ENCODE results near the gene PLCB2. TPM values are rescaled to one million over a fixed set of nuclear protein-coding genes. Genes with fewer than 3 reads are reported as not detected.

The PLCB2 gene
- total and polyA plus RNA-seq, 4 experiments from 2014 or later = 22.6 to 219 (median 124) TPM

GRCh38 chr15:40248006-40248783 is 59.5 kb downstream of the PLCB2 start:
- H3K27me3 ChIP-seq (ENCODE audit: insufficient read depth, low read length) = peaks cover under 1% of the 10 kb centered on the region
- intact Hi-C loops (cut with micrococcal nuclease) = no loop called here
- no peak for DNase-seq
- no peaks in the 10 kb centered on the region for H3K9me3 ChIP-seq (ENCODE audit: control insufficient read depth in 1 of 2, low read length in 2 of 2)
- Mint-ChIP-seq H3K9me3 (no peaks in the 10 kb centered on the region), H3K36me3 (no peaks in the 10 kb centered on the region), H3K27me3 (peaks cover 4 to 7% of the 10 kb centered on the region in 2 donors), H3K4me1 (peaks cover 0 to 10% (median 3%) of the 10 kb centered on the region in 4 donors), H3K4me3 (no peak overlapping the region), H3K27ac (no peak overlapping the region)
- CTCF ChIA-PET (ENCODE audit: partially characterized antibody) = no interaction called here
- no peak overlapping the region for H3K27ac ChIP-seq (ENCODE audit: low read depth, low read length)
- no peak overlapping the region for H3K4me3 ChIP-seq (ENCODE audit: low read length in 2 of 2)
- POLR2A ChIA-PET (ENCODE audit: partially characterized antibody) = no interaction called here
- H3K36me3 ChIP-seq (ENCODE audit: insufficient read depth, low read length) = no peaks in the 10 kb centered on the region
- H3K4me1 ChIP-seq (ENCODE audit: insufficient read depth, low read length) = peaks cover 3% of the 10 kb centered on the region

DNA sequence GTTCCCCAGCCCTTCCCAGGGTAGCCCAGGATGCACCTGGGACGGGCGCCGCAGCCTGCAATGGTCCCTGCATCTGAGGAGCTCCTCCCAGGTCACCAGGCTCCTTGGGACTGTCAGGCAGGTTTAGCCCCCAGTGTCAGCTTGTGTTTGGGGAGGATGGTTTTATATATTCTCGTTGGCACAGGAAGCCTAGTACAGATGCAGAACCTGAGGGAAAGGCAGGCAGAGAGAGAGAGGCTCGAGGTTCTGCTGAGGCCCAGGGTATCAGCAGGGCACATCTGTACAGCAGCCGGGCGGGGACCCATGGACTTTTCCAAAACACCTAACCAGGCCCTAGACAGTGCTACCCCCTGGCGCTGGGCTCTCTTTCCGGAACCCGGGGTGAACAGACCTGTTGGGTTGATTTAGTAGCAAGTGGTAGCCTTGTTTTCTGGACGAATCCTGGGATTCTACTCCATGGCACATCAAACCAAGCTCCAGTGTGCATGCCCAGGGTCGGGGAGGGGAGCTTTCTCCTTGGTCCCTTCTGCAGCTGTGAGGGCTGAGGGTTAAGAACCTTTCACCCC is 60.2 kb downstream of the PLCB2 start:
- POLR2A ChIA-PET (ENCODE audit: partially characterized antibody) = no interaction called here

GRCh38 chr15:40246496-40247280 is 61.0 kb downstream of the PLCB2 start:
- H3K27ac ChIP-seq (ENCODE audit: low read depth, low read length) = no peak overlapping the region
- intact Hi-C loops (cut with micrococcal nuclease) = no loop called here

More for the DNA sequence above, 60.2 kb downstream of the PLCB2 start:
- Histone ChIP-seq H3K27me3 (ENCODE audit: insufficient read depth, low read length) (no peaks in the 10 kb centered on the region), H3K27ac (ENCODE audit: low read depth, low read length) (no peak overlapping the region), H3K4me3 (ENCODE audit: low read length in 2 of 2) (no peak overlapping the region), H3K36me3 (ENCODE audit: insufficient read depth, low read length) (no peaks in the 10 kb centered on the region), H3K4me1 (ENCODE audit: insufficient read depth, low read length) (no peaks in the 10 kb centered on the region), H3K9me3 (ENCODE audit: control insufficient read depth in 1 of 2, low read length in 2 of 2) (no peaks in the 10 kb centered on the region)
- H3K4me1 Mint-ChIP-seq = peaks cover 0 to 6% (median 0%) of the 10 kb centered on the region in 4 donors
- no peak overlapping the region for H3K27ac Mint-ChIP-seq
- CTCF ChIA-PET (ENCODE audit: partially characterized antibody) = no interaction called here
- intact Hi-C loops (cut with micrococcal nuclease) = no loop called here
- no peaks in the 10 kb centered on the region for H3K9me3 Mint-ChIP-seq
- peaks cover 2 to 3% of the 10 kb centered on the region in 2 donors for H3K27me3 Mint-ChIP-seq
- H3K4me3 Mint-ChIP-seq = no peak overlapping the region
- no peak for DNase-seq
- H3K36me3 Mint-ChIP-seq = no peaks in the 10 kb centered on the region

GRCh38 chr15:40245666-40246450 is 61.9 kb downstream of the PLCB2 start:
- H3K27ac ChIP-seq (ENCODE audit: low read depth, low read length) = no peak overlapping the region
- peaks cover 0 to 1% (median 0%) of the 10 kb centered on the region in 8 donors for H3K9me3 Mint-ChIP-seq
- no peaks in the 10 kb centered on the region for H3K4me1 Mint-ChIP-seq
- no peak overlapping the region for H3K4me3 ChIP-seq (ENCODE audit: low read length in 2 of 2)
- ChIA-PET POLR2A (ENCODE audit: partially characterized antibody) (no interaction called here), CTCF (ENCODE audit: partially characterized antibody) (interaction anchor here (0.7 to 1.0 kb wide), 2 partner anchors 8 to 28 kb away, joined by 3 to 5 read pairs; no protein-coding TSS in a partner anchor)
- H3K4me1 ChIP-seq (ENCODE audit: insufficient read depth, low read length) = no peaks in the 10 kb centered on the region
- no peaks in the 10 kb centered on the region for H3K36me3 ChIP-seq (ENCODE audit: insufficient read depth, low read length)
- H3K36me3 Mint-ChIP-seq = no peaks in the 10 kb centered on the region
- no peaks in the 10 kb centered on the region for H3K9me3 ChIP-seq (ENCODE audit: control insufficient read depth in 1 of 2, low read length in 2 of 2)
- H3K4me3 Mint-ChIP-seq = no peak overlapping the region
- no peak overlapping the region for H3K27ac Mint-ChIP-seq
- no peak for DNase-seq
- no peaks in the 10 kb centered on the region for H3K27me3 ChIP-seq (ENCODE audit: insufficient read depth, low read length)
- H3K27me3 Mint-ChIP-seq = no peaks in the 10 kb centered on the region
- intact Hi-C loops (cut with micrococcal nuclease) = no loop called here

More at GRCh38 chr15:40246496-40247280, 61.0 kb downstream of the PLCB2 start:
- no peak for DNase-seq
- Histone ChIP-seq H3K27me3 (ENCODE audit: insufficient read depth, low read length) (no peaks in the 10 kb centered on the region), H3K9me3 (ENCODE audit: control insufficient read depth in 1 of 2, low read length in 2 of 2) (no peaks in the 10 kb centered on the region), H3K36me3 (ENCODE audit: insufficient read depth, low read length) (no peaks in the 10 kb centered on the region), H3K4me3 (ENCODE audit: low read length in 2 of 2) (no peak overlapping the region), H3K4me1 (ENCODE audit: insufficient read depth, low read length) (no peaks in the 10 kb centered on the region)
- no peak overlapping the region for H3K27ac Mint-ChIP-seq
- POLR2A ChIA-PET (ENCODE audit: partially characterized antibody) = no interaction called here
- H3K4me3 Mint-ChIP-seq = peak overlapping the region in 1 of 8 donors; percentile 1
- H3K9me3 Mint-ChIP-seq = no peaks in the 10 kb centered on the region
- no peaks in the 10 kb centered on the region for H3K36me3 Mint-ChIP-seq
- peaks cover 0 to 6% (median 0%) of the 10 kb centered on the region in 4 donors for H3K4me1 Mint-ChIP-seq
- CTCF ChIA-PET (ENCODE audit: partially characterized antibody) = no interaction called here
- H3K27me3 Mint-ChIP-seq = peaks cover 2 to 3% of the 10 kb centered on the region in 2 donors

- no peak overlapping the region for H3K4me3 ChIP-seq (ENCODE audit: low read length in 2 of 2)
- Mint-ChIP-seq H3K27ac (no peak overlapping the region), H3K9me3 (peaks cover 0 to 2% (median 0%) of the 10 kb centered on the region in 8 donors), H3K27me3 (peaks cover 0 to 3% of the 10 kb centered on the region in 2 donors), H3K4me3 (no peak overlapping the region), H3K4me1 (no peaks in the 10 kb centered on the region), H3K36me3 (no peaks in the 10 kb centered on the region)
- H3K4me1 ChIP-seq (ENCODE audit: insufficient read depth, low read length) = no peaks in the 10 kb centered on the region
- no peak overlapping the region for H3K27ac ChIP-seq (ENCODE audit: low read depth, low read length)
- no peaks in the 10 kb centered on the region for H3K9me3 ChIP-seq (ENCODE audit: control insufficient read depth in 1 of 2, low read length in 2 of 2)
- intact Hi-C loops (cut with micrococcal nuclease) = no loop called here
- ChIA-PET POLR2A (ENCODE audit: partially characterized antibody) (no interaction called here), CTCF (ENCODE audit: partially characterized antibody) (interaction anchor here (0.7 to 1.0 kb wide), 2 partner anchors 9 to 27 kb away, joined by 3 to 5 read pairs; no protein-coding TSS in a partner anchor)
- no peaks in the 10 kb centered on the region for H3K27me3 ChIP-seq (ENCODE audit: insufficient read depth, low read length)
- DNase-seq = no peak
- H3K36me3 ChIP-seq (ENCODE audit: insufficient read depth, low read length) = no peaks in the 10 kb centered on the region
Observed at GRCh38 chr15:40244961-40245523, 62.7 kb downstream of the PLCB2 start.

- H3K27me3 ChIP-seq (ENCODE audit: insufficient read depth, low read length) = no peaks in the 10 kb centered on the region
- intact Hi-C loops (cut with micrococcal nuclease) = no loop called here
- H3K27ac ChIP-seq (ENCODE audit: low read depth, low read length) = no peak overlapping the region
- Mint-ChIP-seq H3K4me3 (no peak overlapping the region), H3K36me3 (no peaks in the 10 kb centered on the region), H3K9me3 (peaks cover 0 to 2% (median 0%) of the 10 kb centered on the region in 8 donors), H3K4me1 (peaks cover under 1 to 7% (median 5%) of the 10 kb centered on the region in 4 donors), H3K27ac (no peak overlapping the region), H3K27me3 (peaks cover 8 to 9% of the 10 kb centered on the region in 2 donors)
- CTCF ChIA-PET (ENCODE audit: partially characterized antibody) = interaction anchor here (0.7 kb wide), 1 partner anchor 29 kb away, joined by 3 read pairs; no protein-coding TSS in a partner anchor
- POLR2A ChIA-PET (ENCODE audit: partially characterized antibody) = no interaction called here
- no peaks in the 10 kb centered on the region for H3K36me3 ChIP-seq (ENCODE audit: insufficient read depth, low read length)
- no peak for DNase-seq
- H3K9me3 ChIP-seq (ENCODE audit: control insufficient read depth in 1 of 2, low read length in 2 of 2) = no peaks in the 10 kb centered on the region
- peaks cover 12% of the 10 kb centered on the region for H3K4me1 ChIP-seq (ENCODE audit: insufficient read depth, low read length)
- no peak overlapping the region for H3K4me3 ChIP-seq (ENCODE audit: low read length in 2 of 2)
Observed at GRCh38 chr15:40243126-40243810, 64.5 kb downstream of the PLCB2 start.

Data from CD4-positive, alpha-beta memory T cell (primary cell).